NT2/D1 (cell line): ENCODE results near the gene VTI1A.

Source experiments
- SUZ12 ChIP-seq: IDR thresholded peaks from 2 replicates; pipeline ENCODE4 v1.6.1; 2011; ENCODE audit not compliant: insufficient read length, insufficient read depth; ENCODE audit errors: extremely low read depth
- YY1 ChIP-seq: IDR thresholded peaks from 2 replicates; pipeline ENCODE4 v1.6.1; 2011; ENCODE audit not compliant: insufficient read length, insufficient read depth
- ZNF274 ChIP-seq: IDR thresholded peaks from 2 replicates; pipeline ENCODE4 v1.6.1; 2011; ENCODE audit warnings: mild to moderate bottlenecking, low read depth, low read length

DNA sequence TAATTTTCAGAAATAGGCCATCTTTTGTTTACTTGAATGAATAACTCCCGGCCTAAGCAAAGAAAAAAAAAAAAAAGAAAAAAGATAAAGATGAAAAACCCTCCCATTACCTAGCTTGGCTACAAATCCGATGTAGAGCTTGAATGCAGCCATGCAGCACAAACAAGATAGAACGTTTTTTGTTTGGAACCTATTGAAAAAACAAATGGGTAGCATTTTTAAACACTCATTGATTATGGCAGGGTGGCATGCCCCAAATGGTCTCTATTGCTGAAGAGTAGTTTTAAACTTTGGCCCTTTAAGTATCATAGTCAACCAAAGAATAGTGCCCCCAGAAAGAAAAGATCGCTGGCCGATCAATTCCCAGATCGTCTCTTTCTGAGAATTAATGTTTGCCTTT lies 84.4 kb downstream of the VTI1A start:
- TF ChIP-seq ZNF274 = no peak
- TF ChIP-seq YY1 = no peak
- no peak for TF ChIP-seq SUZ12
